Activated CD4-positive, alpha-beta T cell treated with anti-CD3 and anti-CD28 coated beads for 1 hour (primary cell): Measurements from ENCODE around the gene ACTN1.
"Not testable (repeated sequence)": the region's sequence is repeated elsewhere in the genome, so short reads cannot be mapped to it uniquely, and the experiment has no call there.

Experiments used
- DNase-seq: peaks from one replicate; pipeline ENCODE4 v3.0.0-alpha.2; 2020

The ACTN1 gene

GRCh38 chr14:68851078-68851477 lies 128.0 kb downstream of the ACTN1 start:
- no peak for DNase-seq

GRCh38 chr14:68849416-68849815 lies 129.7 kb downstream of the ACTN1 start:
- DNase-seq: no peak

GRCh38 chr14:68848253-68848652 lies 130.8 kb downstream of the ACTN1 start:
- DNase-seq: no peak

- not testable (repeated sequence) for DNase-seq
Observed at GRCh38 chr14:68847640-68848039, 131.5 kb downstream of the ACTN1 start.

GRCh38 chr14:68846466-68846865 lies 132.6 kb downstream of the ACTN1 start:
- no peak for DNase-seq

GRCh38 chr14:68844210-68844545 lies 134.9 kb downstream of the ACTN1 start:
- no peak for DNase-seq

- DNase-seq: peak; percentile 66
Observed at GRCh38 chr14:68843471-68844209, 135.5 kb downstream of the ACTN1 start.

- DNase-seq: no peak
Observed at GRCh38 chr14:68842298-68842697, 136.8 kb downstream of the ACTN1 start.

GRCh38 chr14:68841016-68841809 lies 137.9 kb downstream of the ACTN1 start:
- DNase-seq: no peak

GRCh38 chr14:68840454-68840853 lies 138.6 kb downstream of the ACTN1 start:
- DNase-seq: no peak

- DNase-seq: no peak
Observed at GRCh38 chr14:68836082-68836481, 143.0 kb downstream of the ACTN1 start.

- DNase-seq: no peak
Observed at GRCh38 chr14:68834816-68835215, 144.3 kb downstream of the ACTN1 start.

GRCh38 chr14:68828698-68829097 lies 150.4 kb downstream of the ACTN1 start:
- DNase-seq: no peak

GRCh38 chr14:68825729-68826128 lies 153.4 kb downstream of the ACTN1 start:
- no peak for DNase-seq

GRCh38 chr14:68824517-68825347 lies 154.4 kb downstream of the ACTN1 start:
- DNase-seq: no peak

GRCh38 chr14:68824207-68824516 lies 154.9 kb downstream of the ACTN1 start:
- DNase-seq: no peak
